ENCODE measurements around the gene BACH2. TPM values are rescaled to one million over a fixed set of nuclear protein-coding genes. Genes with fewer than 3 reads are reported as not detected.

BACH2 gene
- total RNA-seq, 6 donors from 2014 or later, result 3.1 to 6.8 (median 5.3) TPM

GRCh38 chr6:89950879-89951391 is 345.7 kb downstream of the BACH2 start:
- ATAC-seq (ENCODE audit: low FRiP score in 2 of 2), result peak; percentile 48 to 88
- TF ChIP-seq EP300 (IDR thresholded peaks at IDR 0.05) (no peak), CTCF (IDR thresholded peaks at IDR 0.05) (no peak), POLR2AphosphoS5 (IDR thresholded peaks at IDR 0.05) (no peak), POLR2A (IDR thresholded peaks at IDR 0.05) (no peak)
- WGBS, 2 donors, result 89% methylated on average over 12 to 15 of the region's 15 CpGs

GRCh38 chr6:89950446-89950845 is 346.2 kb downstream of the BACH2 start:
- no peak overlapping the region for H3K27ac ChIP-seq
- WGBS, 2 donors, result 89 to 97% methylated on average over 7 to 17 of the region's 17 CpGs
- TF ChIP-seq POLR2AphosphoS5 (IDR thresholded peaks at IDR 0.05) (no peak), EP300 (IDR thresholded peaks at IDR 0.05) (no peak), CTCF (IDR thresholded peaks at IDR 0.05) (no peak), POLR2A (IDR thresholded peaks at IDR 0.05) (no peak)

More at GRCh38 chr6:89950879-89951391, 345.7 kb downstream of the BACH2 start:
- Histone ChIP-seq H3K36me3 (peaks cover 0 to 19% (median 4%) of the 10 kb centered on the region in 4 donors), H3K4me3 (no peak overlapping the region), H3K27ac (no peak overlapping the region), H3K4me1 (peaks cover 0 to 4% (median 0%) of the 10 kb centered on the region in 4 donors), H3K9me3 (no peaks in the 10 kb centered on the region), H3K27me3 (no peaks in the 10 kb centered on the region)
- DNase-seq, result peak in 1 of 2 donors; percentile 64

GRCh38 chr6:89948876-89949275 is 347.8 kb downstream of the BACH2 start:
- Histone ChIP-seq H3K27me3 (no peaks in the 10 kb centered on the region), H3K9me3 (no peaks in the 10 kb centered on the region), H3K4me1 (peaks cover 0 to 4% (median 0%) of the 10 kb centered on the region in 4 donors), H3K36me3 (peaks cover 0 to 19% (median 4%) of the 10 kb centered on the region in 4 donors), H3K27ac (no peak overlapping the region), H3K4me3 (no peak overlapping the region)
- DNase-seq, result no peak
- ATAC-seq (ENCODE audit: low FRiP score in 2 of 2), result no peak
- WGBS, 2 donors, result 94 to 95% methylated on average over 2 to 5 of the region's 5 CpGs
- TF ChIP-seq POLR2A (IDR thresholded peaks at IDR 0.05) (no peak), POLR2AphosphoS5 (IDR thresholded peaks at IDR 0.05) (no peak), CTCF (IDR thresholded peaks at IDR 0.05) (no peak), EP300 (IDR thresholded peaks at IDR 0.05) (no peak)

More at GRCh38 chr6:89950446-89950845, 346.2 kb downstream of the BACH2 start:
- peaks cover 0 to 19% (median 4%) of the 10 kb centered on the region in 4 donors for H3K36me3 ChIP-seq
- ATAC-seq (ENCODE audit: low FRiP score in 2 of 2), result peak in 1 of 2 donors; percentile 8
- peaks cover 0 to 4% (median 0%) of the 10 kb centered on the region in 4 donors for H3K4me1 ChIP-seq
- DNase-seq, result peak in 1 of 2 donors; percentile 32
- H3K27me3 ChIP-seq, result no peaks in the 10 kb centered on the region
- no peaks in the 10 kb centered on the region for H3K9me3 ChIP-seq
- H3K4me3 ChIP-seq, result no peak overlapping the region

GRCh38 chr6:89944826-89945407 is 351.7 kb downstream of the BACH2 start:
- H3K4me3 ChIP-seq, result no peak overlapping the region
- TF ChIP-seq CTCF (IDR thresholded peaks at IDR 0.05) (peak; percentile 8 to 38 (median 25)), POLR2A (IDR thresholded peaks at IDR 0.05) (no peak), EP300 (IDR thresholded peaks at IDR 0.05) (no peak), POLR2AphosphoS5 (IDR thresholded peaks at IDR 0.05) (no peak)
- ATAC-seq (ENCODE audit: low FRiP score in 2 of 2), result no peak
- 92 to 97% methylated on average over 1 of the region's 1 CpG for WGBS, 2 donors
- no peaks in the 10 kb centered on the region for H3K27me3 ChIP-seq
- DNase-seq, result no peak
- H3K27ac ChIP-seq, result no peak overlapping the region
- peaks cover 0 to 5% (median 0%) of the 10 kb centered on the region in 4 donors for H3K36me3 ChIP-seq
- H3K9me3 ChIP-seq, result no peaks in the 10 kb centered on the region
- H3K4me1 ChIP-seq, result peaks cover 15 to 25% (median 24%) of the 10 kb centered on the region in 4 donors

Data from upper lobe of left lung (tissue), 6 donors.